ENCODE data around the gene NIN. TPM values are rescaled to one million over a fixed set of nuclear protein-coding genes. Genes with fewer than 3 reads are reported as not detected.

NIN gene
- total RNA-seq, 1 experiment from 2014 or later, result 16.9 TPM

DNA sequence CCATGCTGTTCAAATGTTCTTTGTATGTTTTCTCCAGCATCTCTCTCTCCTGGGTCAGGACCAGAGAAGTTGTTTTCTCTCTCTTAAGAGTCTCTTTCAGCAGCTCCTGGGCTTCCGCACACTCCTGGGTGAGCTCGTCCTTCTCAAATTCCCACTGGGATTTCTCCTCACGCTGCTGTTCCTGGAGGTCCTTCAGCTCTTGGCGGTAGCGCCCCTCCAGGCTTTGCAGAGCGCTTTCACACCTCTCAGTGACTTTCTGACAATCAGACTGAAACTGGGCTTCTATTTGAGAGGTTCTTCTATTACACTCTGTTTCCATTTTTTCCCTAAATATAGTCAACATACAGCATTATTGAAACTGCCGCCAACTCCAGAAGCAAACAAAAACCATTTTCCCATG, 72.7 kb downstream of the NIN start:
- Histone ChIP-seq H3K4me1 (no peaks in the 10 kb centered on the region), H3K9me3 (no peaks in the 10 kb centered on the region), H3K4me3 (ENCODE audit: low read depth, low read length) (no peak overlapping the region), H3K36me3 (ENCODE audit: control insufficient read depth, insufficient read depth, low read length) (no peaks in the 10 kb centered on the region; the same call in 1 of the 2 replicates), H3K27me3 (replicated peaks; ENCODE audit: control insufficient read depth, insufficient read depth, low read length) (no peaks in the 10 kb centered on the region)
- H3K36me3 Mint-ChIP-seq (ENCODE audit: insufficient read depth, unreplicated experiment), result no peaks in the 10 kb centered on the region
- ChIA-PET CTCF (no interaction called here), POLR2A (no interaction called here)
- BruUV-seq (replicated peaks), result no TSS peak
- H3K4me1 Mint-ChIP-seq (ENCODE audit: low read depth, unreplicated experiment), result no peaks in the 10 kb centered on the region
- no peaks in the 10 kb centered on the region for H3K27me3 Mint-ChIP-seq (ENCODE audit: insufficient read depth, unreplicated experiment)
- no peaks in the 10 kb centered on the region for H3K9me3 Mint-ChIP-seq (ENCODE audit: unreplicated experiment)
- H3K27ac Mint-ChIP-seq (ENCODE audit: unreplicated experiment), result no peak overlapping the region
- TF ChIP-seq, protein P1, sequence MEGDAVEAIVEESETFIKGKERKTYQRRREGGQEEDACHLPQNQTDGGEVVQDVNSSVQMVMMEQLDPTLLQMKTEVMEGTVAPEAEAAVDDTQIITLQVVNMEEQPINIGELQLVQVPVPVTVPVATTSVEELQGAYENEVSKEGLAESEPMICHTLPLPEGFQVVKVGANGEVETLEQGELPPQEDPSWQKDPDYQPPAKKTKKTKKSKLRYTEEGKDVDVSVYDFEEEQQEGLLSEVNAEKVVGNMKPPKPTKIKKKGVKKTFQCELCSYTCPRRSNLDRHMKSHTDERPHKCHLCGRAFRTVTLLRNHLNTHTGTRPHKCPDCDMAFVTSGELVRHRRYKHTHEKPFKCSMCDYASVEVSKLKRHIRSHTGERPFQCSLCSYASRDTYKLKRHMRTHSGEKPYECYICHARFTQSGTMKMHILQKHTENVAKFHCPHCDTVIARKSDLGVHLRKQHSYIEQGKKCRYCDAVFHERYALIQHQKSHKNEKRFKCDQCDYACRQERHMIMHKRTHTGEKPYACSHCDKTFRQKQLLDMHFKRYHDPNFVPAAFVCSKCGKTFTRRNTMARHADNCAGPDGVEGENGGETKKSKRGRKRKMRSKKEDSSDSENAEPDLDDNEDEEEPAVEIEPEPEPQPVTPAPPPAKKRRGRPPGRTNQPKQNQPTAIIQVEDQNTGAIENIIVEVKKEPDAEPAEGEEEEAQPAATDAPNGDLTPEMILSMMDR (IDR thresholded peaks at IDR 0.05; ENCODE audit: insufficient read depth in 1 of 2, low read depth in 1 of 2, low read length in 1 of 2, severe bottlenecking in 1 of 2, unreplicated experiment in 1 of 2), result no peak
- intact Hi-C loops (cut with micrococcal nuclease; ENCODE audit: unreplicated experiment), result no loop called here
- no peak overlapping the region for H3K4me3 Mint-ChIP-seq (ENCODE audit: unreplicated experiment)
- DNase-seq, result no peak

DNA sequence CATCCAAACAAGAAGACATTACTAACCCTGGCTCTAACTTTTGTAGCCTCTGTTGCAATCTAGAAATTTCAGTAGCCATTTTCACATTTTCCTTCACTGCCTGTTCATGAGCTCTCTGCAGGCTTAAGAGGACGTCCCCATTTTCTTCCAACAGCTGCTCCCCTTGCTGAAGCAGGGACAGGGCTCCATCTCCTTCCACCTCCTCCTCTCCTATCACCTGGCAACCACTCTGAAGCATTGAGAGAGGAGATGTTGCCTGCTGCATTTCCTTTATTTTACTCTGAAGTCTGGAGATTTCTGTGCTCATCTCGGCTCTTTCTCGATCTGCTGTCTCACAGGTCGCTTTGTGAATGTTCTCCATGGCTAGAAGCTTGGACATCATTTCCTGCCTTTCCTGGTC, 73.3 kb downstream of the NIN start:
- Mint-ChIP-seq H3K27ac (ENCODE audit: unreplicated experiment) (no peak overlapping the region), H3K4me1 (ENCODE audit: low read depth, unreplicated experiment) (no peaks in the 10 kb centered on the region), H3K27me3 (ENCODE audit: insufficient read depth, unreplicated experiment) (no peaks in the 10 kb centered on the region), H3K4me3 (ENCODE audit: unreplicated experiment) (no peak overlapping the region), H3K9me3 (ENCODE audit: unreplicated experiment) (no peaks in the 10 kb centered on the region), H3K36me3 (ENCODE audit: insufficient read depth, unreplicated experiment) (no peaks in the 10 kb centered on the region)
- no peaks in the 10 kb centered on the region for H3K4me1 ChIP-seq
- no TSS peak for BruUV-seq (replicated peaks)
- CTCF ChIA-PET, result interaction anchor here (1.1 kb wide), 1 partner anchor 43 kb away, joined by 3 read pairs; no protein-coding TSS in a partner anchor
- no peaks in the 10 kb centered on the region for H3K9me3 ChIP-seq
- H3K4me3 ChIP-seq (ENCODE audit: low read depth, low read length), result no peak overlapping the region
- TF ChIP-seq, protein P1 (IDR thresholded peaks at IDR 0.05; ENCODE audit: insufficient read depth in 1 of 2, low read depth in 1 of 2, low read length in 1 of 2, severe bottlenecking in 1 of 2, unreplicated experiment in 1 of 2), result no peak
- DNase-seq, result no peak
- intact Hi-C loops (cut with micrococcal nuclease; ENCODE audit: unreplicated experiment), result no loop called here
- no peaks in the 10 kb centered on the region; the same call in 1 of the 2 replicates for H3K36me3 ChIP-seq (ENCODE audit: control insufficient read depth, insufficient read depth, low read length)
- H3K27me3 ChIP-seq (replicated peaks; ENCODE audit: control insufficient read depth, insufficient read depth, low read length), result no peaks in the 10 kb centered on the region
- POLR2A ChIA-PET, result no interaction called here

DNA sequence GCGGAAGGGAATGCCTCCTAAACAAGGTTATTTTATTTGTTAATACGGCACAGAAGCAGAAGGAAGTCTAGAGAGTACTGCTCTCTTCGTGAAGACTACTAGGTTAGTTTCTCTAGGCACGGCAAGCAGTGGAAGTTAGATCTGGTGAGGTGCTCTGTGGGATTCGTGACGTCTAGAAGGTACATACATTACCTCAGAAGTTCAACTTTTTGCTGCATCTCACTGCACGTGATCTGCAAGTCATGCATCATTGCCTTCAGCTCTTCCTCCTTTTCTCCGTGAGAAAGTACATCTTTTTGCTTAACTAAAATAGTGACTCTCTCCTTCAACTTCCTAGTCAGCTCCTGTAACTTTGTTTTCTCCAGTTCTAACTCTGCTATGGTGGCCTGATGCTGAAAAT, 74.7 kb downstream of the NIN start:
- CTCF ChIA-PET, result no interaction called here
- Mint-ChIP-seq H3K36me3 (ENCODE audit: insufficient read depth, unreplicated experiment) (no peaks in the 10 kb centered on the region), H3K9me3 (ENCODE audit: unreplicated experiment) (no peaks in the 10 kb centered on the region), H3K4me3 (ENCODE audit: unreplicated experiment) (no peak overlapping the region), H3K27me3 (ENCODE audit: insufficient read depth, unreplicated experiment) (no peaks in the 10 kb centered on the region), H3K4me1 (ENCODE audit: low read depth, unreplicated experiment) (no peaks in the 10 kb centered on the region), H3K27ac (ENCODE audit: unreplicated experiment) (no peak overlapping the region)
- Histone ChIP-seq H3K27me3 (replicated peaks; ENCODE audit: control insufficient read depth, insufficient read depth, low read length) (no peaks in the 10 kb centered on the region), H3K4me3 (ENCODE audit: low read depth, low read length) (no peak overlapping the region), H3K9me3 (no peaks in the 10 kb centered on the region), H3K36me3 (ENCODE audit: control insufficient read depth, insufficient read depth, low read length) (no peaks in the 10 kb centered on the region), H3K4me1 (no peaks in the 10 kb centered on the region)
- POLR2A ChIA-PET, result no interaction called here
- intact Hi-C loops (cut with micrococcal nuclease; ENCODE audit: unreplicated experiment), result no loop called here
- no peak for DNase-seq
- TF ChIP-seq, protein P1 (IDR thresholded peaks at IDR 0.05; ENCODE audit: insufficient read depth in 1 of 2, low read depth in 1 of 2, low read length in 1 of 2, severe bottlenecking in 1 of 2, unreplicated experiment in 1 of 2), result no peak
- BruUV-seq (replicated peaks), result no TSS peak
